Occipital lobe (tissue), 2 donors: Measurements from ENCODE around the gene RAI1. TPM values are rescaled to one million over a fixed set of nuclear protein-coding genes. Genes with fewer than 3 reads are reported as not detected.

Experiments used
- DNase-seq: peaks from one replicate; lab custom pipeline; 2025; lab: John Stamatoyannopoulos, UW
- total RNA-seq: library from RNA; depleted of rRNA; stranded (reverse); fragments of >200 nt; gene quantifications from one replicate; pipeline ENCODE4 v1.2.3, GENCODE V29; 2014

The RAI1 gene
- total RNA-seq, 1 donor from 2014 or later = 14.3 TPM

- DNase-seq = no peak
Measured at GRCh38 chr17:17718251-17718650, 37.0 kb downstream of the RAI1 start.

GRCh38 chr17:17719199-17719940 lies 38.1 kb downstream of the RAI1 start:
- DNase-seq = no peak

- no peak for DNase-seq
Measured at GRCh38 chr17:17719966-17720543, 38.8 kb downstream of the RAI1 start.

- no peak for DNase-seq
Measured at GRCh38 chr17:17721140-17721668, 39.9 kb downstream of the RAI1 start.

GRCh38 chr17:17722081-17722905 lies 41.0 kb downstream of the RAI1 start:
- peak; percentile 57 for DNase-seq

- DNase-seq = peak; percentile 35
Measured at GRCh38 chr17:17722906-17723353, 41.7 kb downstream of the RAI1 start.

GRCh38 chr17:17723354-17724261 lies 42.4 kb downstream of the RAI1 start:
- DNase-seq = no peak

- DNase-seq = no peak
Measured at GRCh38 chr17:17724307-17725010, 43.2 kb downstream of the RAI1 start.

- DNase-seq = no peak
Measured at GRCh38 chr17:17725011-17725751, 43.9 kb downstream of the RAI1 start.

GRCh38 chr17:17725752-17726457 lies 44.6 kb downstream of the RAI1 start:
- no peak for DNase-seq

GRCh38 chr17:17726458-17727060 lies 45.3 kb downstream of the RAI1 start:
- no peak for DNase-seq

GRCh38 chr17:17727111-17727659 lies 45.9 kb downstream of the RAI1 start:
- DNase-seq = no peak

GRCh38 chr17:17728146-17728545 lies 46.9 kb downstream of the RAI1 start:
- DNase-seq = no peak

- DNase-seq = no peak
Measured at GRCh38 chr17:17728550-17729251, 47.4 kb downstream of the RAI1 start.

- no peak for DNase-seq
Measured at GRCh38 chr17:17729620-17730249, 48.5 kb downstream of the RAI1 start.

GRCh38 chr17:17730250-17730935 lies 49.1 kb downstream of the RAI1 start:
- DNase-seq = no peak
